ENCODE data around the gene SIPA1L3.
"Not testable (repeated sequence)": the region's sequence is repeated elsewhere in the genome, so short reads cannot be mapped to it uniquely, and the experiment has no call there.

Gene SIPA1L3

GRCh38 chr19:38224014-38224862 is 317.2 kb downstream of the SIPA1L3 start, which contains the start of gene DPF1:
TSS of gene DPF1 (minus strand) at chr19:38224222. CDS start at chr19:38224142, 80 bp downstream.
- Histone ChIP-seq H3K23ac (ENCODE audit: low read depth, low read length, poor library complexity) (no peak within 1 kb of the TSS), H3K9ac (ENCODE audit: low read depth, low read length, poor library complexity) (peak within 1 kb of the TSS; percentile 91), H3K9me3 (replicated peaks in 1 of 2; ENCODE audit: control insufficient read depth in 2 of 2, insufficient read depth in 1 of 2, low read depth in 1 of 2, low read length in 2 of 2) (peaks cover 0 to 1% of the 10 kb centered on the region in 2 donors), H3K4me1 (ENCODE audit: control insufficient read depth in 2 of 2, insufficient read depth in 1 of 2, low read depth in 1 of 2, low read length in 2 of 2) (peaks cover 15 to 17% of the 10 kb centered on the region in 2 donors), H3K18ac (ENCODE audit: low read length) (peak within 1 kb of the TSS; percentile 91), H3K27me3 (ENCODE audit: control insufficient read depth in 3 of 3, insufficient read depth in 3 of 3, low read depth in 1 of 3, low read length in 3 of 3) (peaks cover 0 to 18% (median 0%) of the 10 kb centered on the region in 3 experiments), H2AFZ (ENCODE audit: low read length) (peak within 1 kb of the TSS; percentile 84), H4K8ac (ENCODE audit: low read depth, low read length) (no peak within 1 kb of the TSS), H2AK5ac (ENCODE audit: low read depth, low read length) (peak within 1 kb of the TSS; percentile 96), H3K4ac (ENCODE audit: low read length) (no peak within 1 kb of the TSS), H2BK120ac (ENCODE audit: low read depth, low read length) (peak within 1 kb of the TSS; percentile 54), H3K4me3 (ENCODE audit: low read length in 2 of 2) (peak within 1 kb of the TSS; percentile 48 to 89), H3K4me2 (ENCODE audit: insufficient read depth, low read length, poor library complexity, severe bottlenecking) (peak within 1 kb of the TSS; percentile 91), H3K79me1 (ENCODE audit: low read depth, low read length) (peaks cover 13% of the 10 kb centered on the region), H3K14ac (ENCODE audit: low read length) (no peak within 1 kb of the TSS), H3K36me3 (replicated peaks in 1 of 2; ENCODE audit: control insufficient read depth in 2 of 2, insufficient read depth in 2 of 2, low read length in 2 of 2) (peaks cover 3 to 24% of the 10 kb centered on the region in 2 donors), H4K91ac (ENCODE audit: low read depth, low read length, poor library complexity) (no peak within 1 kb of the TSS), H2BK15ac (ENCODE audit: low read length) (no peak within 1 kb of the TSS), H2BK12ac (ENCODE audit: low read length) (peak within 1 kb of the TSS; percentile 49), H3K27ac (replicated peaks; ENCODE audit: low read length) (peak within 1 kb of the TSS; percentile 35), H2BK5ac (ENCODE audit: low read length) (no peak within 1 kb of the TSS)
- DNase-seq (ENCODE audit: low spot score), result peak; percentile 77
- WGBS, 2 donors (ENCODE audit: extremely low coverage in 2 of 2, insufficient read length in 2 of 2, insufficient replicate concordance in 1 of 2), result no CpG with 5 or more reads among the region's 61 CpGs

- not testable (repeated sequence) for H4K91ac ChIP-seq (ENCODE audit: low read depth, low read length, poor library complexity); H2BK5ac ChIP-seq (ENCODE audit: low read length); H3K4me3 ChIP-seq (ENCODE audit: low read length in 2 of 2); H2AFZ ChIP-seq (ENCODE audit: low read length); H3K23ac ChIP-seq (ENCODE audit: low read depth, low read length, poor library complexity); H4K8ac ChIP-seq (ENCODE audit: low read depth, low read length); H3K9me3 ChIP-seq (replicated peaks in 1 of 2; ENCODE audit: control insufficient read depth in 2 of 2, insufficient read depth in 1 of 2, low read depth in 1 of 2, low read length in 2 of 2); H2AK5ac ChIP-seq (ENCODE audit: low read depth, low read length); H2BK12ac ChIP-seq (ENCODE audit: low read length); H3K9ac ChIP-seq (ENCODE audit: low read depth, low read length, poor library complexity); H2BK120ac ChIP-seq (ENCODE audit: low read depth, low read length); H2BK15ac ChIP-seq (ENCODE audit: low read length); H3K4me2 ChIP-seq (ENCODE audit: insufficient read depth, low read length, poor library complexity, severe bottlenecking); H3K4ac ChIP-seq (ENCODE audit: low read length); DNase-seq (ENCODE audit: low spot score); H3K18ac ChIP-seq (ENCODE audit: low read length); H3K27ac ChIP-seq (replicated peaks; ENCODE audit: low read length); H3K14ac ChIP-seq (ENCODE audit: low read length)
- peaks cover 3 to 19% of the 10 kb centered on the region in 2 donors for H3K36me3 ChIP-seq (replicated peaks in 1 of 2; ENCODE audit: control insufficient read depth in 2 of 2, insufficient read depth in 2 of 2, low read length in 2 of 2)
- H3K27me3 ChIP-seq (ENCODE audit: control insufficient read depth in 3 of 3, insufficient read depth in 3 of 3, low read depth in 1 of 3, low read length in 3 of 3), result peaks cover 0 to 18% (median 0%) of the 10 kb centered on the region in 3 experiments
- H3K79me1 ChIP-seq (ENCODE audit: low read depth, low read length), result peaks cover 13% of the 10 kb centered on the region
- H3K4me1 ChIP-seq (ENCODE audit: control insufficient read depth in 2 of 2, insufficient read depth in 1 of 2, low read depth in 1 of 2, low read length in 2 of 2), result peaks cover 15 to 18% of the 10 kb centered on the region in 2 donors
- no CpG with 5 or more reads among the region's 6 CpGs for WGBS, 2 donors (ENCODE audit: extremely low coverage in 2 of 2, insufficient read length in 2 of 2, insufficient replicate concordance in 1 of 2)
Measured at GRCh38 chr19:38224863-38225218, 317.8 kb downstream of the SIPA1L3 start.

- Histone ChIP-seq H2BK120ac (ENCODE audit: low read depth, low read length) (no peak overlapping the region), H3K9ac (ENCODE audit: low read depth, low read length, poor library complexity) (peak overlapping the region; percentile 78), H3K36me3 (replicated peaks in 1 of 2; ENCODE audit: control insufficient read depth in 2 of 2, insufficient read depth in 2 of 2, low read length in 2 of 2) (peaks cover 0 to 2% of the 10 kb centered on the region in 2 donors), H3K4me1 (ENCODE audit: control insufficient read depth in 2 of 2, insufficient read depth in 1 of 2, low read depth in 1 of 2, low read length in 2 of 2) (peaks cover 15 to 19% of the 10 kb centered on the region in 2 donors), H2BK12ac (ENCODE audit: low read length) (no peak overlapping the region), H3K18ac (ENCODE audit: low read length) (peak overlapping the region; percentile 92), H3K79me1 (ENCODE audit: low read depth, low read length) (peaks cover 12% of the 10 kb centered on the region), H3K4ac (ENCODE audit: low read length) (no peak overlapping the region), H4K91ac (ENCODE audit: low read depth, low read length, poor library complexity) (no peak overlapping the region), H2BK15ac (ENCODE audit: low read length) (no peak overlapping the region), H4K8ac (ENCODE audit: low read depth, low read length) (no peak overlapping the region), H3K14ac (ENCODE audit: low read length) (no peak overlapping the region), H3K4me3 (ENCODE audit: low read length in 2 of 2) (peak overlapping the region in 1 of 2 donors; percentile 82), H2BK5ac (ENCODE audit: low read length) (peak overlapping the region; percentile 83), H3K4me2 (ENCODE audit: insufficient read depth, low read length, poor library complexity, severe bottlenecking) (no peak overlapping the region), H3K27ac (replicated peaks; ENCODE audit: low read length) (no peak overlapping the region), H3K23ac (ENCODE audit: low read depth, low read length, poor library complexity) (peak overlapping the region; percentile 48), H2AFZ (ENCODE audit: low read length) (peak overlapping the region; percentile 63), H3K27me3 (ENCODE audit: control insufficient read depth in 3 of 3, insufficient read depth in 3 of 3, low read depth in 1 of 3, low read length in 3 of 3) (peaks cover 0 to 18% (median 0%) of the 10 kb centered on the region in 3 experiments), H2AK5ac (ENCODE audit: low read depth, low read length) (peak overlapping the region; percentile 96), H3K9me3 (replicated peaks in 1 of 2; ENCODE audit: control insufficient read depth in 2 of 2, insufficient read depth in 1 of 2, low read depth in 1 of 2, low read length in 2 of 2) (peaks cover 0 to 1% of the 10 kb centered on the region in 2 donors)
- WGBS, 2 donors (ENCODE audit: extremely low coverage in 2 of 2, insufficient read length in 2 of 2, insufficient replicate concordance in 1 of 2), result no CpG with 5 or more reads among the region's 11 CpGs
- DNase-seq (ENCODE audit: low spot score), result no peak
Measured at GRCh38 chr19:38227287-38228004, 320.4 kb downstream of the SIPA1L3 start.

GRCh38 chr19:38228005-38228377 is 321.0 kb downstream of the SIPA1L3 start:
- no peak overlapping the region for H2BK15ac ChIP-seq (ENCODE audit: low read length)
- H2AK5ac ChIP-seq (ENCODE audit: low read depth, low read length), result peak overlapping the region; percentile 96
- peak overlapping the region; percentile 63 for H2AFZ ChIP-seq (ENCODE audit: low read length)
- no peak overlapping the region for H3K4ac ChIP-seq (ENCODE audit: low read length)
- no peak overlapping the region for H4K8ac ChIP-seq (ENCODE audit: low read depth, low read length)
- H3K9ac ChIP-seq (ENCODE audit: low read depth, low read length, poor library complexity), result peak overlapping the region; percentile 78
- DNase-seq (ENCODE audit: low spot score), result no peak
- peak overlapping the region; percentile 92 for H3K18ac ChIP-seq (ENCODE audit: low read length)
- no peak overlapping the region for H3K27ac ChIP-seq (replicated peaks; ENCODE audit: low read length)
- peak overlapping the region; percentile 93 for H3K4me2 ChIP-seq (ENCODE audit: insufficient read depth, low read length, poor library complexity, severe bottlenecking)
- H3K9me3 ChIP-seq (replicated peaks in 1 of 2; ENCODE audit: control insufficient read depth in 2 of 2, insufficient read depth in 1 of 2, low read depth in 1 of 2, low read length in 2 of 2), result peaks cover 0 to 1% of the 10 kb centered on the region in 2 donors
- peak overlapping the region; percentile 83 for H2BK5ac ChIP-seq (ENCODE audit: low read length)
- peaks cover 10% of the 10 kb centered on the region for H3K79me1 ChIP-seq (ENCODE audit: low read depth, low read length)
- H2BK12ac ChIP-seq (ENCODE audit: low read length), result no peak overlapping the region
- peak overlapping the region in 1 of 2 donors; percentile 82 for H3K4me3 ChIP-seq (ENCODE audit: low read length in 2 of 2)
- no peak overlapping the region for H4K91ac ChIP-seq (ENCODE audit: low read depth, low read length, poor library complexity)
- H2BK120ac ChIP-seq (ENCODE audit: low read depth, low read length), result no peak overlapping the region
- peaks cover 15 to 19% of the 10 kb centered on the region in 2 donors for H3K4me1 ChIP-seq (ENCODE audit: control insufficient read depth in 2 of 2, insufficient read depth in 1 of 2, low read depth in 1 of 2, low read length in 2 of 2)
- H3K27me3 ChIP-seq (ENCODE audit: control insufficient read depth in 3 of 3, insufficient read depth in 3 of 3, low read depth in 1 of 3, low read length in 3 of 3), result peaks cover 0 to 18% (median 0%) of the 10 kb centered on the region in 3 experiments
- no peaks in the 10 kb centered on the region for H3K36me3 ChIP-seq (replicated peaks in 1 of 2; ENCODE audit: control insufficient read depth in 2 of 2, insufficient read depth in 2 of 2, low read length in 2 of 2)
- WGBS, 2 donors (ENCODE audit: extremely low coverage in 2 of 2, insufficient read length in 2 of 2, insufficient replicate concordance in 1 of 2), result no CpG with 5 or more reads among the region's 16 CpGs
- peak overlapping the region; percentile 48 for H3K23ac ChIP-seq (ENCODE audit: low read depth, low read length, poor library complexity)
- no peak overlapping the region for H3K14ac ChIP-seq (ENCODE audit: low read length)

All from neuronal stem cell (in vitro differentiated cells).